BLaER1 treated with 17β-estradiol and CSF1 and Interleukin-3, amounts not matched to agents 10 nM and 100 nM (cell line): ENCODE data around the gene ANKRD44.
"Not testable (repeated sequence)": the region's sequence is repeated elsewhere in the genome, so short reads cannot be mapped to it uniquely, and the experiment has no call there.

Experiments used
- H3K27ac ChIP-seq, 11 experiments: shearing (Covaris generic); formaldehyde crosslinking; 2 replicates each; pipeline ENCODE4 v1.8.1; 2022
- H3K27me3 ChIP-seq, 11 experiments: shearing (Covaris generic); formaldehyde crosslinking; 2 replicates each; pipeline ENCODE4 v1.8.1; 2022
- H3K36me3 ChIP-seq, 11 experiments: shearing (Covaris generic); formaldehyde crosslinking; 2 replicates each; pipeline ENCODE4 v1.8.1; 2022
- H3K4me1 ChIP-seq, 10 experiments: shearing (Covaris generic); formaldehyde crosslinking; 2 replicates each; pipeline ENCODE4 v1.8.1; 2022
- H3K4me2 ChIP-seq, 11 experiments: shearing (Covaris generic); formaldehyde crosslinking; 2 replicates each; pipeline ENCODE4 v1.8.1; 2022
- H3K4me3 ChIP-seq, 10 experiments: shearing (Covaris generic); formaldehyde crosslinking; 2 replicates each; pipeline ENCODE4 v1.8.1; 2022
- H3K9ac ChIP-seq, 11 experiments: shearing (Covaris generic); formaldehyde crosslinking; 2 replicates each; pipeline ENCODE4 v1.8.1; 2022
- H3K9me3 ChIP-seq, 11 experiments: shearing (Covaris generic); formaldehyde crosslinking; replicated peaks in 1 of 11; 2 replicates each; pipeline ENCODE4 v1.8.1; 2022
- H4K20me1 ChIP-seq, 11 experiments: shearing (Covaris generic); formaldehyde crosslinking; 2 replicates each; pipeline ENCODE4 v1.8.1; 2022
- Cebpa-rat ChIP-seq, 11 experiments: shearing (Covaris generic); IDR thresholded peaks; 2 replicates each; pipeline ENCODE4 v1.8.1; 2022

The ANKRD44 gene

GRCh38 chr2:197010200-197011020 lies 300.2 kb downstream of the ANKRD44 start:
- Histone ChIP-seq H3K27ac (no peak overlapping the region), H3K9ac (no peak overlapping the region), H3K27me3 (no peaks in the 10 kb centered on the region), H3K4me3 (no peak overlapping the region), H3K36me3 (peaks cover 0 to 86% (median 0%) of the 10 kb centered on the region in 11 experiments; a peak in 7 of 22 replicates), H4K20me1 (no peaks in the 10 kb centered on the region), H3K4me2 (no peak overlapping the region), H3K9me3 (no peaks in the 10 kb centered on the region), H3K4me1 (peaks cover 0 to 7% (median 0%) of the 10 kb centered on the region in 10 experiments; a peak in 1 of 20 replicates)
- TF ChIP-seq Cebpa-rat (IDR thresholded peaks at IDR 0.05), result no peak

GRCh38 chr2:197008741-197009341 lies 301.7 kb downstream of the ANKRD44 start:
- H4K20me1 ChIP-seq, H3K4me1 ChIP-seq, H3K27me3 ChIP-seq, H3K9ac ChIP-seq, H3K4me2 ChIP-seq, H3K27ac ChIP-seq, H3K4me3 ChIP-seq, H3K9me3 ChIP-seq: not testable (repeated sequence)
- H3K36me3 ChIP-seq, result peaks cover 0 to 82% (median 0%) of the 10 kb centered on the region in 11 experiments; a peak in 7 of 22 replicates

- H3K36me3 ChIP-seq, result peaks cover 0 to 82% (median 0%) of the 10 kb centered on the region in 11 experiments; a peak in 7 of 22 replicates
Observed at GRCh38 chr2:197007716-197008628, 302.6 kb downstream of the ANKRD44 start.

GRCh38 chr2:197001921-197002320 lies 308.7 kb downstream of the ANKRD44 start:
- Histone ChIP-seq H3K4me2 (no peak overlapping the region), H4K20me1 (no peaks in the 10 kb centered on the region), H3K27ac (no peak overlapping the region), H3K27me3 (no peaks in the 10 kb centered on the region), H3K4me3 (no peak overlapping the region), H3K9me3 (no peaks in the 10 kb centered on the region), H3K4me1 (no peaks in the 10 kb centered on the region; a peak in 1 of 20 replicates), H3K9ac (no peak overlapping the region), H3K36me3 (peaks cover 0 to 91% (median 0%) of the 10 kb centered on the region in 11 experiments; a peak in 7 of 22 replicates)
- no peak for TF ChIP-seq Cebpa-rat (IDR thresholded peaks at IDR 0.05)

More at GRCh38 chr2:197007716-197008628, 302.6 kb downstream of the ANKRD44 start:
- Histone ChIP-seq H3K27ac (no peak overlapping the region), H3K4me2 (no peak overlapping the region), H3K9me3 (no peaks in the 10 kb centered on the region), H4K20me1 (no peaks in the 10 kb centered on the region), H3K27me3 (no peaks in the 10 kb centered on the region), H3K9ac (no peak overlapping the region), H3K4me1 (peaks cover 0 to 7% (median 0%) of the 10 kb centered on the region in 10 experiments; a peak in 1 of 20 replicates), H3K4me3 (no peak overlapping the region)
- no peak for TF ChIP-seq Cebpa-rat (IDR thresholded peaks at IDR 0.05)

- Histone ChIP-seq H3K9me3 (no peaks in the 10 kb centered on the region), H4K20me1 (no peaks in the 10 kb centered on the region), H3K4me3 (no peak overlapping the region), H3K4me2 (no peak overlapping the region), H3K27me3 (no peaks in the 10 kb centered on the region), H3K36me3 (peaks cover 0 to 95% (median 0%) of the 10 kb centered on the region in 11 experiments; a peak in 7 of 22 replicates), H3K27ac (no peak overlapping the region), H3K9ac (no peak overlapping the region), H3K4me1 (peaks cover 0 to 2% (median under 1%) of the 10 kb centered on the region in 10 experiments; a peak in 7 of 20 replicates)
- no peak for TF ChIP-seq Cebpa-rat (IDR thresholded peaks at IDR 0.05)
Observed at GRCh38 chr2:196995757-196996314, 314.7 kb downstream of the ANKRD44 start.

- H3K9ac ChIP-seq, result no peak overlapping the region
- no peak overlapping the region for H3K27ac ChIP-seq
- H3K4me2 ChIP-seq, result no peak overlapping the region
- H3K9me3 ChIP-seq, result no peaks in the 10 kb centered on the region
- no peak for TF ChIP-seq Cebpa-rat (IDR thresholded peaks at IDR 0.05)
- no peaks in the 10 kb centered on the region for H3K27me3 ChIP-seq
- H3K36me3 ChIP-seq, result peaks cover 0 to 91% (median 0%) of the 10 kb centered on the region in 11 experiments; a peak in 7 of 22 replicates
- H3K4me3 ChIP-seq, result no peak overlapping the region
- no peaks in the 10 kb centered on the region for H4K20me1 ChIP-seq
- peaks cover 8 to 13% (median 11%) of the 10 kb centered on the region in 10 experiments for H3K4me1 ChIP-seq
Observed at GRCh38 chr2:196994764-196995163, 315.8 kb downstream of the ANKRD44 start.

- peaks cover 12 to 23% (median 18%) of the 10 kb centered on the region in 10 experiments for H3K4me1 ChIP-seq
- no peaks in the 10 kb centered on the region for H3K9me3 ChIP-seq
- no peak overlapping the region for H3K4me3 ChIP-seq
- H3K9ac ChIP-seq, result no peak overlapping the region
- H3K4me2 ChIP-seq, result no peak overlapping the region
- no peak overlapping the region for H3K27ac ChIP-seq
- TF ChIP-seq Cebpa-rat (IDR thresholded peaks at IDR 0.05), result no peak
- no peaks in the 10 kb centered on the region for H4K20me1 ChIP-seq
- no peaks in the 10 kb centered on the region for H3K27me3 ChIP-seq
- H3K36me3 ChIP-seq, result peaks cover 0 to 82% (median 0%) of the 10 kb centered on the region in 11 experiments; a peak in 7 of 22 replicates
Observed at GRCh38 chr2:196993617-196994016, 317.0 kb downstream of the ANKRD44 start.

GRCh38 chr2:196992466-196992865 lies 318.1 kb downstream of the ANKRD44 start:
- no peak overlapping the region for H3K9ac ChIP-seq
- no peak overlapping the region for H3K27ac ChIP-seq
- H3K4me1 ChIP-seq, result peaks cover 22 to 34% (median 28%) of the 10 kb centered on the region in 10 experiments
- H3K27me3 ChIP-seq, result no peaks in the 10 kb centered on the region
- peaks cover 0 to 71% (median 0%) of the 10 kb centered on the region in 11 experiments; a peak in 6 of 22 replicates for H3K36me3 ChIP-seq
- H4K20me1 ChIP-seq, result no peaks in the 10 kb centered on the region
- H3K4me3 ChIP-seq, result no peak overlapping the region
- TF ChIP-seq Cebpa-rat (IDR thresholded peaks at IDR 0.05), result no peak
- H3K4me2 ChIP-seq, result no peak overlapping the region
- H3K9me3 ChIP-seq, result no peaks in the 10 kb centered on the region
